Large intestine (tissue), 3 donors: ENCODE data around the gene CDK4. TPM values are rescaled to one million over a fixed set of nuclear protein-coding genes. Genes with fewer than 3 reads are reported as not detected.

Source experiments
- DNase-seq, 2 donors: peaks; one replicate each; pipeline versions ENCODE4 v3.0.0 to v3.0.0-alpha.2; 2013
- H3K27ac ChIP-seq: one replicate; pipeline ENCODE4 v1.5.1; 2013; ENCODE audit warnings: low read length
- H3K27me3 ChIP-seq: 2 replicates; pipeline ENCODE4 v1.6.1; 2013; ENCODE audit warnings: low read length; ENCODE audit not compliant: control insufficient read depth, insufficient read depth
- H3K36me3 ChIP-seq: 2 replicates; pipeline ENCODE4 v1.6.1; 2013; ENCODE audit warnings: low read length; ENCODE audit not compliant: control insufficient read depth, insufficient read depth
- H3K4me1 ChIP-seq: one replicate; pipeline ENCODE4 v1.6.1; 2013; ENCODE audit warnings: low read length; ENCODE audit not compliant: control insufficient read depth, insufficient read depth
- H3K4me3 ChIP-seq: one replicate; pipeline ENCODE4 v1.5.1; 2013; ENCODE audit warnings: low read length
- H3K9me3 ChIP-seq: one replicate; pipeline ENCODE4 v1.6.1; 2013; ENCODE audit warnings: mild to moderate bottlenecking, low read depth, low read length, moderate library complexity; ENCODE audit not compliant: control insufficient read depth
- WGBS: methylation state at CpG from one replicate; pipeline ENCODE4 v1.1.5; 2013; ENCODE audit warnings: low lambda C conversion rate; ENCODE audit not compliant: insufficient coverage; 5-methylcytosine and 5-hydroxymethylcytosine counted together
- polyA plus RNA-seq: library from polyadenylated mRNA; unstranded; fragments of 120-200 nt; gene quantifications from one replicate; pipeline ENCODE4 v1.2.1, GENCODE V29; 2013

CDK4 gene
- polyA plus RNA-seq, 1 donor: 196 TPM

DNA sequence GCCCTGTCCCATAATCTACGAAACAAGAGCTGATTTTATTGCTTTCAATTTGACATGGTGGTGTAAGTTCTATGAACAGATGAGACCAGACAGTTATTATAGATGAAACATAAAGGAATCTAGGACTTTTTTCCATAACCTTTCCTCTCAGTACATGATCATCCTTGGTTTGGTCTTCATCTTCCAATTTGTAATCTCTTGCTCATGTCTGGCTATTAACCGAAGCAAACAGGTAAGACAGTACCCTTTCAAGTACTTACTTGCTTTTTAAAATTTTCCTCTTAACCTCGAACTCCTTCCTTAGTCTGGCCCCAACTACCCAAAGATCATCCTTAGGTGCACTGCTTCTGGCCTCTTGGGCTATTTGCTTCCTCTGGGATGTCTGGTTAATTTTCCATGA is 6.1 kb downstream of the CDK4 start:
- Histone ChIP-seq H3K36me3 (peaks cover 43% of the 10 kb centered on the region), H3K4me3 (peak overlapping the region; percentile 92), H3K27me3 (peaks cover 18% of the 10 kb centered on the region), H3K9me3 (no peaks in the 10 kb centered on the region), H3K27ac (no peak overlapping the region), H3K4me1 (peaks cover 19% of the 10 kb centered on the region)
- no peak for DNase-seq
- WGBS: 78% methylated on average over 2 of the region's 3 CpGs

DNA sequence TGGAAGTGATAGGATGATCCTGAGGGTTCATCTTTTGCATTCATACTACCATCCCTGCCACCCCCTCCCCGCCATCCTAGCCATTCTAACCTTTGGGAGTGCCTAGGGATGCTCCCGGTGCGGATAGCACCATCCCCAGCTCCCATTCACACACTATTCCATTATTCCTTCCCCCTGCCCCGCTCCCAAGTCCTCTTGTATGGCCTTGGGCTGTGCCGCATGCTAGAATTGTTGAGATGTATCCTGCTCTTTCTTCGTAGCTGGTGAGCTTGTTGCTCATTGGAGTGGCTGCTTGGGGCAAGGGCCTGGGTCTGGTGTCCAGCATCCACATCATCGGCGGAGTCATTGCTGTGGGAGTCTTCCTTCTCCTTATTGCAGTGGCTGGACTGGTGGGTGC is 6.6 kb downstream of the CDK4 start:
- Histone ChIP-seq H3K36me3 (peaks cover 38% of the 10 kb centered on the region), H3K27me3 (peaks cover 23% of the 10 kb centered on the region), H3K4me1 (peaks cover 14% of the 10 kb centered on the region), H3K27ac (peak overlapping the region; percentile 90), H3K4me3 (peak overlapping the region; percentile 92), H3K9me3 (no peaks in the 10 kb centered on the region)
- WGBS: 0% methylated on average over 2 of the region's 8 CpGs
- no peak for DNase-seq

DNA sequence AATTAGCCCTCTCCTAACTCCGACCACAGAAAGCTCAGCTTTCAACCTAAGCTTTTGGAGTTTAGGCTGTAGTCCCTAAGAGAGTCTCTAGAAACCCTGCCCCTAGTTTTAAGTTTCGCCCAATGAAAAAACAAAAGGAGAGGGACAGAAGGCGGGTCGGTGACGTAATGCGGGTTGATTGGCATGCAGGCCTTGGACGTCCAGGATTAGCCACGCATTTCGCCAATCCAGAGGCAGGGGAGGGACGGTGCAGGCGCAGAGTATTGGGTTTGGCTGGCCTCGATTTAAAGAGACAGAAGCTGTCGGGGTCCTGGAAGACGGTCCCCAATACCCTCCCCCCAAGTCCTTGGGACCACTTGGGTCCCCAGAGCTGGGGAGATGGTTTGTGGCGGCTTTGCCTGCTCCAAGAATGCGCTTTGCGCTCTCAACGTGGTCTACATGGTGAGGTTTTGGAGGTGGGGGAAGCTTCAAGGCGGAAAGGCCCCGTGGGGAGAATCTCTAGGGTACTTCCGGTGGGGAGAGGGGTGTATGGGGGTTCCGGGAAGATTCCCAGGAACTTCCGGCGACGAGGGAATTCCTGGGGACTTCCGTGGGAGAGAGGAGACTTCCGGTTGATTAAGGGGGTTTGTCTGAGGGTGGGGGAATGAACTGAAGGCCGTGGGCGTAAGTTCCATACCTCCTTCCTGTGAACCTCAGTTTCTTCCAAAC is 7.2 kb downstream of the CDK4 start, which contains the start of gene TSPAN31:
Gene TSPAN31 (plus strand): TSS at position 263 of the 708 bp plus-strand sequence. CDS start 116 bp downstream, at position 379.
- peaks cover 11% of the 10 kb centered on the region for H3K4me1 ChIP-seq
- no CpG with 5 or more reads among the region's 29 CpGs for WGBS
- no peaks in the 10 kb centered on the region for H3K9me3 ChIP-seq
- peak; percentile 97 to 99 for DNase-seq
- peak within 1 kb of the TSS; percentile 92 for H3K4me3 ChIP-seq
- H3K27ac ChIP-seq: peak within 1 kb of the TSS; percentile 90
- peaks cover 29% of the 10 kb centered on the region for H3K27me3 ChIP-seq
- H3K36me3 ChIP-seq: peaks cover 33% of the 10 kb centered on the region

DNA sequence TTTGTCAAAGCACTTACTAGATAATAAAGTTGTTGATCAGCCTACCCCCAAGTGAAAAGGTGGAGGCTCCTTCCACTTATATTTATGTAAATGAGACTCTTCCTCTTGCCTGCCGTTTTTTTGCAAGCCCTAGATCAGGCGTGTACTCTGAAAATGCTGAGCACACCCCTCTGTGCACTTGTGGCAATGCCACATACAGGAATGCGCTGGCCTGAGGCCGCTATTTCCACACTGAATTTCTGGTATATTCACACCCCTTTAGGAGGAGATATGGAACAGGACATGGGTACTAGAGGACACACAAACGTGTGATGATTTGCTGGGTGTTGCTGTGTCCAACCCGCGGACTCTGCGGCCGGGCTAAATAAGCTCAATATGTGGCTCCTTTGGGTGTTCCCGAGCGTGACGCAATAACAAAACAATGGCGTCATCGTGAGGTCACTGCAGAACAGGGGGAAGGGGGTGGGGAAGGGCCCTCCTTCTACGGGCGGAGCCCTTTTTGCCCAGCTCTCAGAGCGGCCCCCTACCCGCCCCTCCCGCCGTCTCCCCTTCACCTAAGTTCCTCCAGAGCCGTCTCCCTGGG is 7.8 kb downstream of the CDK4 start:
- DNase-seq: peak in 1 of 2 donors; percentile 77

DNA sequence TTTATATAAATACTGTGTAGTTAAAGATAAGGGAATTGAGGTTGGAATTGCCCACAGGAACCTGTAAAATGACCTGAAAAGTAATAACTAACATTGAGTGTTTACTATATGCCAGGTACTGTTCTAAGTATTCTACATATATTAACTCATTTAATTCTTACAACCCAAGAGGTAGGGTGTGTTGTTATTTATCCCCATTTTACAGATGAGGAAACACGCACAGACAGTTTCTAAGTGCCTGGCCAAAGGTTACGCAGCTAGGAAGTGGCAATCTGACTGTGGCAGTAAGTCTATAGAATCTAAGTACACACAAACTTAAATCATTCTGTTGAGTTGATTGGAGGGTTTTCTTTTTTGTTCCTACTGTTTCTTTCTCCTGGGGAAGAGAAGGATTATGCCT is 8.3 kb downstream of the CDK4 start:
- H3K27me3 ChIP-seq: peaks cover 41% of the 10 kb centered on the region
- no peaks in the 10 kb centered on the region for H3K9me3 ChIP-seq
- H3K27ac ChIP-seq: no peak overlapping the region
- H3K4me3 ChIP-seq: no peak overlapping the region
- peaks cover 24% of the 10 kb centered on the region for H3K36me3 ChIP-seq
- no CpG with 5 or more reads among the region's 2 CpGs for WGBS
- no peak for DNase-seq
- peaks cover 11% of the 10 kb centered on the region for H3K4me1 ChIP-seq

More for the DNA sequence above, 7.8 kb downstream of the CDK4 start:
- no CpG with 5 or more reads among the region's 21 CpGs for WGBS
- Histone ChIP-seq H3K4me3 (peak overlapping the region; percentile 92), H3K27me3 (peaks cover 35% of the 10 kb centered on the region), H3K36me3 (peaks cover 29% of the 10 kb centered on the region), H3K27ac (peak overlapping the region; percentile 90), H3K4me1 (peaks cover 11% of the 10 kb centered on the region), H3K9me3 (no peaks in the 10 kb centered on the region)

DNA sequence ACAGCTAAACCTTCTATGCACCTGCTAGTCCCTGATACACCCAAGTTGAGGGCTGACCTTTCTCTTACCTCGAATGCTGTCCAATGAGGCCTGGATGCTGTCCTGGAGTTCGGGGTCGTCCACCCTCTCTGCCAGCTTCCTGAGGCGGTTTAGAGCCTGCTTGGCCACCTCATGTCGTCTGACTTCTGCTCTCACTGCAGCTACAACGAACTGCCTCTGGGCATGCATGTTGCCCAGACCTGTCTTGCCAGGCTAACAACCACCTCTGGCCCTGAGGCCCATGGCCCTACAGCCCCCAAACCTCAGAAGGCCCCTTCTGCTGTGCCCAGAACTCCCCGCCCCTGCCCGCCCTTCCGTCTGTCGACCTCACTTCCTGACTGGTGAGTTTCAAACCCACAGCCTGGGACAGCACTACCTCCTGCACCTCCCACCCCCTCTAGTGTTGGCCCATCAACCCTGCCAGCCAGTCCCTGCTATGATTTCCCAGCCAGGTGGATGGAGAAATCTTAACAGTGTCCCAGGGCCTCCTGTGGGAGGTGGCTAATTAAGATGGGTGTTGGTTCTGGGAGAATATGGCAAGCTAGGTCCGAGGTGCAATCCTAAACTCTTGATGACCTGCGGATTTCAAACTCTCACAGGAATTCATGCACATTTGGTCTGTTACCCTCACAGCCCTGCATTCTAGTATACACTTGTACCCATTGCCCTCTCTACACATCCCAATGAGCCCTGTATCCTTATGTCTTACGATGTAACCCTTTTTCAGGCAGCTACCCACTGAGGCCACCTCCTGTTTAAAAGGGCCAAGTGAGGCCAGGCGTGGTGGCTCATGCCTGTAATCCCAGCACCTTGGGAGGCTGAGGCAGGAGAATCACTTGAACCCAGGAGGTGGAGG is 10.0 kb downstream of the CDK4 start:
- peaks cover 9% of the 10 kb centered on the region for H3K36me3 ChIP-seq
- peaks cover 56% of the 10 kb centered on the region for H3K27me3 ChIP-seq
- peaks cover 15% of the 10 kb centered on the region for H3K4me1 ChIP-seq
- no peak for DNase-seq
- H3K9me3 ChIP-seq: peaks cover 4% of the 10 kb centered on the region
- no peak overlapping the region for H3K27ac ChIP-seq
- WGBS: no CpG with 5 or more reads among the region's 14 CpGs
- no peak overlapping the region for H3K4me3 ChIP-seq

DNA sequence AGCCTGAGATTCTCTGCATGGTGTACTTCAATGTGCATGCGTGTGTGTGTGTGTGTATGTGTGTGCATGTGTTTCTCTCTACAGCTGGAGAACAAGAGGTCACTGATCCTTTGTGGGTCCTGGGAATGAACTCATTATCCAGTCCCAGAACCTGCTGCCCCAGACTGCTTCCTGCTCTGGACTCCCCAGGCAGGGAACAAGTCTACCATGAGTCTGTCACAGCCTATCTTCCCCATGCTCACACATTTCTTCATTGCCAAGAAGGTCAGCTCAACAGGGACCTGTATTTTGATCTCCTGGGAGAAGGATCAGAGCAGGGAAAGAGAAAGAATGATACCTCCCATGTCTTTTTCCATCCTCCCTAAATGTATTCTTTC is 10.7 kb downstream of the CDK4 start:
- Histone ChIP-seq H3K27ac (no peak overlapping the region), H3K27me3 (peaks cover 62% of the 10 kb centered on the region), H3K4me3 (no peak overlapping the region), H3K9me3 (peaks cover 7% of the 10 kb centered on the region), H3K4me1 (peaks cover 19% of the 10 kb centered on the region), H3K36me3 (peaks cover 3% of the 10 kb centered on the region)
- WGBS: no CpG with 5 or more reads among the region's 1 CpG
- no peak for DNase-seq

DNA sequence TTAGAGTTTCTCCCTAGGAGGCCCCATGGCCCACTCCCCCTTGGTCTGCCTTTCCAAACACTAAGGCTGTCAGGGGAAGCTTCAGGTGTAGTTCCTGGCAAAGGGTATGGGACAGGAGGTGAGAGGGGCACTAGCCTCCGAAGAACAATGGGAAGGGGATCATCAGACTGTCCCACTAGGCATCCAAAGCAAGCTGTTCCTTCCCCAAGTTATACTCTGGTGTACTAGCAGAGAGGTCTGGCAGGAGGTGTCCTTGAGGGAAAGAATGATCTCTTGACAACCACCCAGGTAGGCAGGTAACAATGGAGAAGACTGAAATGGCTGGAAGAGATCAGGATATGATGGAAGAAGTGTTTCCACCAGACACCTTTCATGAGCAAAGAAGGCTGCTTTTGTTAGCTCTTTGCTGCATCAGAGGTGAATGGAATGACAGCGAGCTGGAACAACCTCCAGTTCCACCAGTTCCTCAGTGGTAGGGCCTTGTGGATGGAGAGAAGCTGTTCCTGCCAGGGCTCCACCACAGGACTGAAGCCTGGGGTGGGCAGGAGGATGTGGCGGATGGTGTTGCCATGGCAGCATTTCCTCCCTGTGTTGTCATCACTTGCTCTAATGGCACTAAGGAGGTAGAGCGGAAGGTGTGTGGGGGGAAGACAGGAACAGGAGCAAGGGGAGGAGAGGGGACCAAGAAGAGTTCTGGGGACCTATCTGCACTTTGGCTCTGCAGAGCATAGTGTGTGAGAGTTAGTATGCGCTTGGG is 11.3 kb downstream of the CDK4 start:
- Histone ChIP-seq H3K9me3 (peaks cover 7% of the 10 kb centered on the region), H3K27me3 (peaks cover 68% of the 10 kb centered on the region), H3K4me1 (peaks cover 18% of the 10 kb centered on the region), H3K4me3 (no peak overlapping the region), H3K27ac (no peak overlapping the region), H3K36me3 (no peaks in the 10 kb centered on the region)
- no CpG with 5 or more reads among the region's 5 CpGs for WGBS
- no peak for DNase-seq

DNA sequence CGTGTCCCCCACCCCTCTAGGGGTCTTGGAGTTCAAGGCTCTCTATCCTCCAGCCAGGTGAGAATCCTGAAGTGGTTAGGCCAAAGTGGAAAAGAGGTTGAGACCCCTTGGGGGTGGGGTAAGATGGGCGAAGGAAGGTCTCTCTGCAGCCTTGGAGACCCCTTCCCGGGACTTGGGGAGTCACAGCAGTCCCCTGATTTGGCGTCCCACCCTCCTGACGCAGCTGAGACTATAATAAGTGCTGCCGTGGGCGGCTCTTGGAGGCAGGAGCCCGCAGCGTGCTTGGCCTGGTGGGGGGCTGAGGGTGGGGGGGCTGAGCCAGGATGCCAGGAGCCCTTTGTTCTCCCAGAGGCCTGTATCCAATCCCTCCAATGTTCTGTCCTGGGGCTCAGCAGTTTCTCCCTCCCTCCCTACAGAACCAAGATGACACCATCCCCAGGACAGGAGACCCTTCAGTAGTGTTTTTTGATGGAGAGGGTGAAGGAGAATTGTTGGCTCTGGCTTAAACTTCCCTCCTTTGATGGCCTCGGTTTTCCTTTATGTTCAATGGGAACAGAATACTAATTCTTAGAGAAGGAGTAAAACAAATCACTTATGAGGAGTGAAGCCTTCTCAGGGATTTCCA is 12.1 kb downstream of the CDK4 start:
- H3K4me3 ChIP-seq: no peak overlapping the region

More for the DNA sequence above, 12.1 kb downstream of the CDK4 start:
- H3K9me3 ChIP-seq: peaks cover 7% of the 10 kb centered on the region
- no peaks in the 10 kb centered on the region for H3K36me3 ChIP-seq
- no peak for DNase-seq
- H3K27ac ChIP-seq: no peak overlapping the region
- H3K4me1 ChIP-seq: peaks cover 13% of the 10 kb centered on the region
- WGBS: no CpG with 5 or more reads among the region's 10 CpGs
- peaks cover 76% of the 10 kb centered on the region for H3K27me3 ChIP-seq
